Hepatic stellate cell (primary cell): ENCODE measurements around the gene CPE.
"Not testable (repeated sequence)": the region's sequence is repeated elsewhere in the genome, so short reads cannot be mapped to it uniquely, and the experiment has no call there.

Experiments used
- DNase-seq: peaks from one replicate; pipeline ENCODE4 v3.0.0; 2011; ENCODE audit warnings: low spot score

The CPE gene

GRCh38 chr4:165464813-165465381 is 86.1 kb downstream of the CPE start:
- peak; percentile 33 for DNase-seq

- DNase-seq, result no peak
Measured at GRCh38 chr4:165470009-165470408, 91.2 kb downstream of the CPE start.

GRCh38 chr4:165472943-165473676 is 94.3 kb downstream of the CPE start:
- DNase-seq, result no peak

GRCh38 chr4:165474784-165475705 is 96.2 kb downstream of the CPE start:
- DNase-seq, result no peak

GRCh38 chr4:165475706-165476070 is 96.9 kb downstream of the CPE start:
- no peak for DNase-seq

GRCh38 chr4:165476214-165477098 is 97.6 kb downstream of the CPE start:
- no peak for DNase-seq

- no peak for DNase-seq
Measured at GRCh38 chr4:165477799-165478198, 99.0 kb downstream of the CPE start.

- DNase-seq, result no peak
Measured at GRCh38 chr4:165478260-165478659, 99.5 kb downstream of the CPE start.

- no peak for DNase-seq
Measured at GRCh38 chr4:165481053-165481835, 102.4 kb downstream of the CPE start.

GRCh38 chr4:165489786-165490185 is 111.0 kb downstream of the CPE start:
- no peak for DNase-seq

- DNase-seq, result not testable (repeated sequence)
Measured at GRCh38 chr4:165492583-165492982, 113.8 kb downstream of the CPE start.

GRCh38 chr4:165493359-165493758 is 114.6 kb downstream of the CPE start:
- DNase-seq, result peak; percentile 20

- DNase-seq, result no peak
Measured at GRCh38 chr4:165502916-165503907, 124.4 kb downstream of the CPE start.

- no peak for DNase-seq
Measured at GRCh38 chr4:165504184-165504583, 125.4 kb downstream of the CPE start.

GRCh38 chr4:165505958-165506837 is 127.4 kb downstream of the CPE start:
- no peak for DNase-seq

- no peak for DNase-seq
Measured at GRCh38 chr4:165506849-165507248, 128.0 kb downstream of the CPE start.

GRCh38 chr4:165507381-165507780 is 128.6 kb downstream of the CPE start:
- DNase-seq, result no peak

- no peak for DNase-seq
Measured at GRCh38 chr4:165508372-165509120, 129.7 kb downstream of the CPE start.
